Natural killer cell treated with Interleukin-12 subunit alpha and Interleukin-12 subunit beta and Interleukin-15 and Interleukin-18, amount 100 ng/mL, for 72 hours (primary cell): ENCODE measurements around the gene CD74. TPM values are rescaled to one million over a fixed set of nuclear protein-coding genes. Genes with fewer than 3 reads are reported as not detected.

Source experiments
- ATAC-seq, 2 donors: fragments of 150-1000 bp; cut with Tn5 transposase in 1 of 2; sonication (Bioruptor Pico), chemical (Tn5 transposase) in 1 of 2; 2 replicates each; pipeline ENCODE4 v1.10.0; 2021
- DNase-seq: peaks from one replicate; pipeline ENCODE4 v3.0.0; 2022; ENCODE audit warnings: low spot score
- H3K27ac Mint-ChIP-seq, 2 donors: 1 replicate in 1 of 2; 2 replicates in 1 of 2; pipeline ENCODE4 v1.8.0; 2022; ENCODE audit warnings: mixed read lengths in 2 of 2, mild to moderate bottlenecking in 1 of 2, moderate library complexity in 1 of 2
- H3K27me3 Mint-ChIP-seq, 2 donors: 1 replicate in 1 of 2; 2 replicates in 1 of 2; pipeline ENCODE4 v1.8.0; 2022; ENCODE audit warnings: mixed read lengths in 2 of 2
- H3K36me3 Mint-ChIP-seq: one replicate; pipeline ENCODE4 v1.8.0; 2022; ENCODE audit warnings: mixed read lengths
- H3K4me1 Mint-ChIP-seq, 2 donors: 1 replicate in 1 of 2; 2 replicates in 1 of 2; pipeline ENCODE4 v1.8.0; 2022; ENCODE audit warnings: low read depth in 2 of 2, mixed read lengths in 2 of 2, mild to moderate bottlenecking in 1 of 2
- H3K4me3 Mint-ChIP-seq: one replicate; pipeline ENCODE4 v1.8.0; 2022; ENCODE audit warnings: mixed read lengths
- H3K9me3 Mint-ChIP-seq: 2 replicates; pipeline ENCODE4 v1.8.0; 2022; ENCODE audit warnings: mixed read lengths
- total RNA-seq, 2 donors: library from RNA; stranded (reverse); gene quantifications; one replicate each; pipeline ENCODE4 v1.2.3, GENCODE V29; 2022

Gene CD74
- total RNA-seq, 2 donors from 2014 or later = 767 to 771 TPM

DNA sequence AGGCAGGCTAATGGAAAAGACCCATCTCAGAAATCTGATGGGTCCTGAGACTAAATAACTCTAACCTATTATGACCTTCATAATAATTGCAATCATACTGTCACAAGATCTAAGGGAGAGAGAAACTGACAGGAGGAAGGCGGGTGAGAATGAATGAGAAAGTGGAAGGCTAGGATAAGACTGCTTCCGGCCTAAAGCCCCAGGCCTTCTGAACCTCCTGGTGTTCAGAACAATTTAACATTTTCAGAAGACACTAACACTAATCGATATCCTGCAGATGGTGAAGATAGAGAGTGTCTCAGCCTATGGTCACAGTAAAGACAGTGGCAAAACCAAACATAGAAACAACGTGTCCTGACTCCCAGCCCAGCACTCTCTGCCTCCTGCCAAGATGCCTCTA is 35.6 kb upstream of the CD74 start:
- ATAC-seq (no peak), DNase-seq (no peak)
- peak overlapping the region; percentile 95 to 97 for H3K27ac Mint-ChIP-seq
- peaks cover 39% of the 10 kb centered on the region for H3K36me3 Mint-ChIP-seq
- no peaks in the 10 kb centered on the region for H3K9me3 Mint-ChIP-seq
- peaks cover 24 to 36% of the 10 kb centered on the region in 2 donors for H3K4me1 Mint-ChIP-seq
- H3K27me3 Mint-ChIP-seq = no peaks in the 10 kb centered on the region
- peak overlapping the region; percentile 91 for H3K4me3 Mint-ChIP-seq

DNA sequence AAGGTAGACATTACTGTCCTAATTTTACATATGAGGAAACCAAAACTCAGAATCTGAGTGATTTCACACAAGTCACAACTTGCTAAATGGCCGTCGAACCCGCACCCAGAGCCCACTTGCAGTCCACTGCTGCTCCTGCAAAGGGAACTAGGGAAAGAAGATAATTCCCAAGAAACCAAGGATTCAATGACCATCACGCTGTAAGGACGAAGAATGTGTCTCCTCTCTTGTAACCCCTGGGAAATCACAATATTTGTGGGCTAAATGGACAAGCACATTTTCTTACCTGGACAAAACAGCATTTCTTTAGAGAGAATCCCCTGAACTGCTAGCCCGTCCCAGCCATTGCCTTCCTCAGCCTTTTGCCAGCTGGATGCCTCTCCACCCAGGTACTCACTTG is 34.5 kb upstream of the CD74 start:
- H3K27ac Mint-ChIP-seq = peak overlapping the region; percentile 95 to 97
- ATAC-seq (no peak), DNase-seq (no peak)
- H3K9me3 Mint-ChIP-seq = no peaks in the 10 kb centered on the region
- H3K4me1 Mint-ChIP-seq = peaks cover 24 to 38% of the 10 kb centered on the region in 2 donors
- peak overlapping the region; percentile 91 for H3K4me3 Mint-ChIP-seq
- no peaks in the 10 kb centered on the region for H3K27me3 Mint-ChIP-seq
- H3K36me3 Mint-ChIP-seq = peaks cover 41% of the 10 kb centered on the region

DNA sequence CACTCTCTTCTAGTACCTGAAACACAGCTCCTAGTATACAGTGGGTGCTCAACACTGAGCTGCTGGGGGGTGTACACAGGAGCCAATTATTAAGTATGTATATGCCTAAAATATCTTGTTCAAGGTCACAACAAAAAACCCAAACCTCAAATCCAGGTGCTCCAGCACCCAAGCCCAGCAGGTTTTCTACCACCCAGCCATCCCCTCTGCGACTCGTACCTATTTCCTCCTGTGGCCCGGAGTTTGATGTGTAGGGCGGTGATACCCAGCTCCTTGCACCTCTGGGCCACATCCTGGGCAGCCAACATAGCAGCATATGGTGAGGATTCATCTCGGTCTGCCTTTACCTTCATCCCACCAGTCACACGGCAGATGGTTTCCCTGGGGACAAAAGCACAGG is 33.9 kb upstream of the CD74 start:
- Mint-ChIP-seq H3K36me3 (peaks cover 41% of the 10 kb centered on the region), H3K9me3 (no peaks in the 10 kb centered on the region), H3K27me3 (no peaks in the 10 kb centered on the region), H3K4me1 (peaks cover 24 to 39% of the 10 kb centered on the region in 2 donors), H3K4me3 (peak overlapping the region; percentile 91), H3K27ac (peak overlapping the region; percentile 63 to 79)
- DNase-seq (no peak), ATAC-seq (no peak)

DNA sequence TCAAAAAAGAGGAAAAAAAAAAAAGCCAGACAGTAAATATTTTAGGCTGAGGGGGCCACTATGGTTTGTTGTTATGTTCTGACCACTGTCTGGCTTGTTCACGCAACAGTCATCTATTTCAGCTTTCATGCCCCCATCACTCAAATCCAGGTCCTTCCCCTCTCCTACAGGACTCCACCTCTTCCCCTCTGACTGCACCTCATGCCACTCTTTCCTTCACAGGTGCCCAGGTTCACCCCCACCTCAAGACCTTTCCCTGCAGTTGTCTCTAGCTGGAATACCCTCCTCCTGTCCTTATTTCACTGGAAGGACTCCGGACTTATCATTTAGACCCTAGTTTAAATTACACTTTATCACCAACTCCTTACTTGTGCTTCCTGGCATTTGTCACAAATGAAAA is 33.4 kb upstream of the CD74 start:
- no peak for DNase-seq
- no peak for ATAC-seq
- no peaks in the 10 kb centered on the region for H3K9me3 Mint-ChIP-seq
- H3K4me1 Mint-ChIP-seq = peaks cover 24 to 41% of the 10 kb centered on the region in 2 donors
- peaks cover 41% of the 10 kb centered on the region for H3K36me3 Mint-ChIP-seq
- H3K27me3 Mint-ChIP-seq = no peaks in the 10 kb centered on the region
- peak overlapping the region; percentile 63 to 79 for H3K27ac Mint-ChIP-seq
- H3K4me3 Mint-ChIP-seq = peak overlapping the region; percentile 91

DNA sequence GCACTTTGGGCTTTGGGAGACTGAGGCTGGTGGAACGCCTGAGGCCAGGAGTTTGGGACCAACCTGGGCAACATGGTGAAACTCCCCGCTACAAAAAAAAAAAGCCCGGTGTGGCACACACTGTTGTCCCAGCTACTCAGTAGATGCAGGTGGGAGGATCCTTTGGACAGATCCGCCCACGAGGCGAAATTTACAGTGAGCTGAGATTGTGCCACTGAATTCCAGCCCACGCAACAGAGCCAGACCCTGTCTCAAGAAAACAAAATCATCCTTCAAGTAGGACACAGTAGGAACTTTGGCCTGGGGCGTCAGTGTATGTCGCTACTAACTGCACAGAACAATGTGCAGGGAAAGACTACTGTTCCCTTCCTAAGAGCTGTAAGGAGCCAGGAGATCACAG is 32.1 kb upstream of the CD74 start:
- ATAC-seq = no peak
- no peak overlapping the region for H3K4me3 Mint-ChIP-seq
- H3K27ac Mint-ChIP-seq = peak overlapping the region in 1 of 2 donors; percentile 63
- H3K4me1 Mint-ChIP-seq = peaks cover 28 to 41% of the 10 kb centered on the region in 2 donors
- H3K27me3 Mint-ChIP-seq = no peaks in the 10 kb centered on the region
- no peaks in the 10 kb centered on the region for H3K9me3 Mint-ChIP-seq
- peaks cover 41% of the 10 kb centered on the region for H3K36me3 Mint-ChIP-seq
- DNase-seq = no peak

DNA sequence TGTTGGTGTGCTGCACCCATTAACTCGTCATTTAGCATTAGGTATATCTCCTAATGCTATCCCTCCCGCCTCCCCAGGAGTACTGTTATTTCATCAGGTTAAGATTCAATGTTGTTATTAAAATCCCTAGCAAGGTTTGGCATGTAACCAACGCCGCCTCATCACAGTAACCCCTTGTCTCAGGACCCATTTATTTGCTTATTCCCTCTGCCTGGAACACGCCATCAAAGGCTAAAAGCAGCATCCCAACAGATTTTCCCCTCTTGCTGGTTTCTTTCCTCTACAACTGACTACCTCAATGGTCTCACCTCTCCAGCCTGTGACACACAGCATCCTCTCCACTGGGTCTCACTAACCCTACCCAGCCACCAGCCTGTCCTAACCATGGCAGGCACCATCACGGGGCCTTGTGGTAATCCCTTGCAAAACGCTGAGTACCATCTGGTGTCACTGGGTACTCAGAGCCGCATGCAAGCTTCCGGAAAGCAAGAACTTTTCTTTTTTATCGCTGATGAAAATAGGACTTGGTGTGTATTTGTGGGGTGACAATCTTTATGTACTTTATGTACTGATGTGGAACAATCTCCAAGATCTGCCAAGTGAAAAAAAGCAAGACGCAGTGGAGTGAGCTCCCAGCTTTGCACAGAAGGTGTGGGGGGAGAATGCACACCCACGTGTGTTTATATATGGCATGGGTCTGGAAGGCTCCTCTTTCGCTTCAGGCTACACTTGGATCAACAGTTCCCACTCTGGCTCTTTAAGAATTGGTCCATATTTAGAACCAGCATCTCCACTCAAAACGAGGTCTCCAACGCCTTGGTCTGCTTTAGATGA is 30.7 kb upstream of the CD74 start:
- Mint-ChIP-seq H3K27me3 (no peaks in the 10 kb centered on the region), H3K9me3 (no peaks in the 10 kb centered on the region), H3K4me3 (no peak overlapping the region), H3K27ac (no peak overlapping the region), H3K4me1 (peaks cover 23 to 35% of the 10 kb centered on the region in 2 donors), H3K36me3 (peaks cover 35% of the 10 kb centered on the region)
- ATAC-seq (no peak), DNase-seq (no peak)

DNA sequence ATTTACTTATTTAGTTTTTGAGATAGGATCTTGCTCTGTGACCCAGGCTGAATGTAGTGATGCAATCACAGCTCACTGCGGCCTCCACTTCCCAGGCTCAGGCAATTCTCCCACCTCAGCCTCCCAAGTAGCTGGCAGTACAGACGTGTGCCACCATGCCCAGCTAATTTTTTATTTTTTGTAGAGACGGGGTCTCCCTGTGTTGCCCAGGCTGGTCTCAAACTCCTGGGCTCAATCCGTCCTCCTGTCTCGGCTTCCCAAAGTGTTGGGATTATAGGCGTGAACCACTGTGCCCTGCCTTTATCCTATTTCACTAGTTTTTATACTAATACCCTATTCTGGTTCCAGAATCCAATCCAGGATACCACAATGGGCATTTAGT is 30.0 kb upstream of the CD74 start:
- DNase-seq (no peak), ATAC-seq (no peak)
- Mint-ChIP-seq H3K4me3 (no peak overlapping the region), H3K4me1 (peaks cover 15 to 27% of the 10 kb centered on the region in 2 donors), H3K27ac (no peak overlapping the region), H3K9me3 (no peaks in the 10 kb centered on the region), H3K36me3 (peaks cover 27% of the 10 kb centered on the region), H3K27me3 (no peaks in the 10 kb centered on the region)

DNA sequence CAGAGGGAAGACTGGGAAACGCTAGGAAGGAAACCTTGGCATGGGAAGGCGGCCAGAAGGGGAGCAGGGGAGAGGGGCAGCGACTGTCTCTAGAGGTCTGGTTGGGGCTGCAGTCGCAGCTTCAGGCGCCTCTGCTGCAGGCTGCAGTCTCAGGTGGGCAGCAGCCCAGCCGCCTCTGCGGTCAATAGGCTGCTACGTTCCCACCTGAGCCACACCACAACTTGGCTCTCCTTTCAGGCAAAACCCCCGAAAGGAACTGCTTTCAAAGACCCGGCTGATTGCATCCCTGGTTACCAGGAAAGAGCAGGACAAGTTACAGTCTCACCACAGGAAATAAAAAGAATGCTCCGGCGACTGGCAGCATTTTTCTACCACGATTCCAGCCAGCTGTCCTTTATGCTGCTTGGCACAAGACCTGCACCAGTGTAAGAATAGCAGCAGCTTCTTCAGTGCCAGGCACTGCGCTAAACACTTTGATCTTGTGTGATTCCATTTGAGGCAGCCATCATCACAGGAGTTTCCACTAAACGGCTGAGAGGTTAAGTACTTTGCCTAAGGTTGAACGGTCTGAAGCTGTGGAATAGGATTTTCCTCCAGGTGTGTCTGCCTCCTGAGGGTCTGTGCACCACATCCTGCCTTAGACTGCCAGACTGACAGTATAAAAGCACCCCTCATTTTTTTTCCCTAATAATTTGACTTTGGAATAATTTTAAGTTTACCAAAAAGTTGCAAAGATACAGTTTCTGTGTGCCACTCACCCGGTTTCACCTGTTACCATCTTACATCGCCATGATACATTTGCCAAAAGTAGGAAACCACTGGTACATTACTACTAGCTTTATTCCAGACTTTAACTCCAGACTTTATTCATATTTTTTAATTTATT is 29.3 kb upstream of the CD74 start:
- ATAC-seq = peak; percentile 3 to 44
- Mint-ChIP-seq H3K27me3 (no peaks in the 10 kb centered on the region), H3K4me3 (peak overlapping the region; percentile 41), H3K9me3 (no peaks in the 10 kb centered on the region), H3K36me3 (peaks cover 21% of the 10 kb centered on the region), H3K4me1 (peaks cover 11 to 20% of the 10 kb centered on the region in 2 donors), H3K27ac (no peak overlapping the region)
- DNase-seq = no peak

DNA sequence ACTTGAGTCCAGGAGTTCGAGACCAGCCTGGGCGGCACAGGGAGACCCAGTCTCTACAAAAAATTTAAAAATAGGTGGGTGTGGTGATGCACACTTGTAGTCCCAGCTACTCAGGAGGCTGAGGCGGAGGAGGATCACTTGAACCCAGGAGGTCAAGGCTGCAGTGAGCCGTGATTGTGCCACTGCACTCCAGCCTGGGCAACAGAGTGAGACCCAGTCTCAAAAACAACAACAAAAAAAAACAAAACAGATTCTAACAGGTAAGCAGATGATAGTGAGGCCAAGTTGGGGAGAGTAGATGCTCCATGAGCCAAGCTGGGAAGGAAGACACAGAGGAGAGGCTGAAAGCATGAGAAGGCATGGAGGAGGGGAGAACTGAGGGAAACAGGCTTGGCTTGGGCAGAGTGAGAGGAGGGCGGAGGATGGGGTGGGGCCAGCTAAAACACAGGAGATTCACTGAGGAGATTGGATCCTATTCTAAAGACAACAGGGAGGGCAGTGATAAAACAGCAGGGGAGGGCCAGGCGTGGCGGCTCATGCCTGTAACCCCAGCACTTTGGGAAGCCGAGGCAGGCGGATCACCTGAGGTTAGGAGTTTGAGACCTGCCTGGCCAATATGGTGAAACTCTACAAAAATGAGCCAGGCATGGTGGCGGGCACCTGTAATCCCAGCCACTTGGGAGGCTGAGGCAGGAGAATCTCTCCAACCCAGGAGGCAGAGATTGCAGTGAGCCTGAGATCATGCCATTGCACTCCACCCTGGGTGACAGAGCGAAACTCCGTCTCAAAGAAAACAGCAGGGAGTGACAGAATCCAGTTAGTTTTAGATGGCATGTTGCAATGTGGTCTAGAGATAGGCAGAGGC is 28.5 kb upstream of the CD74 start:
- Mint-ChIP-seq H3K9me3 (no peaks in the 10 kb centered on the region), H3K27me3 (no peaks in the 10 kb centered on the region), H3K36me3 (peaks cover 16% of the 10 kb centered on the region), H3K4me1 (peaks cover 8 to 16% of the 10 kb centered on the region in 2 donors), H3K4me3 (peak overlapping the region; percentile 41), H3K27ac (no peak overlapping the region)
- DNase-seq (no peak), ATAC-seq (no peak)

DNA sequence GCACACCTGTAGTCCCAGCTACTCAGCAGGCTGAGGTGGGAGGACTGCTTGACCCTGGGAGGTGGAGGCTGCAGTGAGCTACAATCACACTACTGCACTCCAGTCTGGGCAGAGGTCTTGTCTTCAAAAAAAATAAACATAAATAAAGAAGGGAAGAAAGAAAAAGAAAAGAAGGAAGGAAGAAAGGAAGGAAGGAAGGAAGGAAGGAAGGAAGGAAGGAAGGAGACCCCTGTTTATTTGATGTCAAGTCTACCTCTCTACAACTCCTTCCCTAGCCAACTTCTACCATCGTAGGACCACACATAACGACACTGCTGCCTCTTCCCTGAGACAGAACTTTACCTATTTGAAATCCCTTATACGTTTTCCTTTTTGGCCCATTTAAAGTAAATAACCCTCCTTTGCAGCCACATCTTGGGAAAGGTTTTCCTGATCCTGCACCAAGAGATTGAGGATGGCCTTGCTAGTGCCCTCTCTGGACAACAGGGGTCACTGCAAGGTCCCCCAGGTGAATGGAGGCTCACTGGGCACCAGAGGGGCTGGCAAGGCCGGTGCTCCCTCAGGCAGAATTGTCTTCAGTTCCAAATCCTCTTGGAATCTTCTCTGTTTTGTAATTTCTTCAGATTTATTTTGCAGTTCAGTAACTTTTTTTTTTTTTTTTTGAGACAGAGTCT is 26.3 kb upstream of the CD74 start:
- DNase-seq (no peak), ATAC-seq (peak in 1 of 2 donors; percentile 59)
- no peak overlapping the region for H3K4me3 Mint-ChIP-seq
- peaks cover 12 to 16% of the 10 kb centered on the region in 2 donors for H3K4me1 Mint-ChIP-seq
- H3K27me3 Mint-ChIP-seq = no peaks in the 10 kb centered on the region
- peaks cover 9% of the 10 kb centered on the region for H3K36me3 Mint-ChIP-seq
- H3K27ac Mint-ChIP-seq = no peak overlapping the region
- no peaks in the 10 kb centered on the region for H3K9me3 Mint-ChIP-seq

DNA sequence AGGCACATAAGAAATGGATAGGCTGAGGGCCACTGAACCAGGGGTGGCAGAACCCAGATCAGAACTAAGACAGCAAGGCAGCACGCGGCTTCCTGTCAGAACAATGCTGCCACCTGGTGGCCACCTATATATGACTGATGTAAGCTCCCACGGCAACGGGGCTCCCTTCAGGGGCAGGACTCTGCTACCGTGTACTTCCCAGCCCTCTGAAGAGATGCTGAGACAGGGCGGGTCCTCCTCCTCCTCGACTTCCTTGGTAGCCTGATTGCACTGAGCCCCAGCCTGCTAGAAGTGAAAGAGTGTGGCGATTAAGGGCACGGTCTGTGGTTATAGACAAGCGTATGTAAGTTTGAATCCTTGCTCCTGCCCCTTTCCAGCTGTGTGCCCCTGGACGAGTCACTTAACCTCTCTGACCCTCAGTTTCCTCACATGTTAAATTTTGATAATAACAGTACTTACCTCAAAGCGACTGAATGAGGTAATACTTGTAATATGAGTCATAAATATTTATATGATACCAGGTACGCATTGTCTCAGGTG is 23.5 kb upstream of the CD74 start:
- Mint-ChIP-seq H3K4me3 (peak overlapping the region; percentile 28), H3K36me3 (no peaks in the 10 kb centered on the region), H3K9me3 (no peaks in the 10 kb centered on the region), H3K27ac (peak overlapping the region; percentile 10 to 36), H3K27me3 (no peaks in the 10 kb centered on the region), H3K4me1 (peaks cover 8 to 12% of the 10 kb centered on the region in 2 donors)
- DNase-seq (peak; percentile 89), ATAC-seq (peak; percentile 88 to 95)

DNA sequence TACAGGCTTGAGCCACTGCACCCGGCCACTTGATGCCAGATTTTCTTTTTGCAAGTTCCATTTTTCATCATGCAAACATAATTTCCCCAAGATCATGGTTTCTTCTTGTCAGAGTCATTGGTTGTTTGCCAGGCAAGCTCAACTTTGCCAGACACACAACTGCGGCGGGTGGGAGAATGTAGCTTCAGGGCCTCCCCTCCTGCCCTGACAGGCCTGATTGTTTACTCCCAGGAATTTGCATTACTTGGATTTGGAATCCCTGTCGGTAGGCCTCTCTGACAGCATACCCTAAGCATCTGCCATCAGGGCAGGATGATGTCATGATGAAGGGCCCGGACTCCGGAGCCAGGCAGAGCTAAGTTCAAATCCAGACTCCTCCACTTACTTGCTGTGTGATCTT is 21.8 kb upstream of the CD74 start:
- H3K27ac Mint-ChIP-seq = no peak overlapping the region
- H3K4me3 Mint-ChIP-seq = no peak overlapping the region
- no peak for DNase-seq
- no peak for ATAC-seq
- no peaks in the 10 kb centered on the region for H3K9me3 Mint-ChIP-seq
- no peaks in the 10 kb centered on the region for H3K36me3 Mint-ChIP-seq
- no peaks in the 10 kb centered on the region for H3K27me3 Mint-ChIP-seq
- H3K4me1 Mint-ChIP-seq = peaks cover 8% of the 10 kb centered on the region in 2 donors

DNA sequence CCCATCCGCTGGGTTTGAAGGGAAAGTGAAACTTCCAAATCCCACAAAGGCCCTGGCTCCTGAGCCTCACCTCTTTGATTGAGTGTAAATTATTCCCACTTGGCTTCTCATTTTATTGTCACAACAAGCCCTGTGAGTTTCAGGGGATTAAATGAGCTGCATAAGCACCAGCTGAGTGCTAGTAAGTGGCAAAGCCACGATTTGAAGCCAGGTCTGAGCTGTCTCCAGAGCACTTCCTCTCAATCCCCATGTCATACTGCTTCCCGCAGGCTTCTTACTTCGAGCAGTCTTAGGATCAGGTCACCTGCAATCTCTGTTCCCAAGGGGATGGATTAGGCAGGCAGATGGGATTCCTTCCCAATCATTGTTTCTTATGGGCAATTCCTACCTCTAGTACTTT is 18.9 kb upstream of the CD74 start:
- Mint-ChIP-seq H3K36me3 (no peaks in the 10 kb centered on the region), H3K4me3 (no peak overlapping the region), H3K27me3 (no peaks in the 10 kb centered on the region), H3K4me1 (peaks cover 8% of the 10 kb centered on the region in 2 donors), H3K27ac (no peak overlapping the region), H3K9me3 (no peaks in the 10 kb centered on the region)
- no peak for DNase-seq
- no peak for ATAC-seq
